HG02571 (cell line): ENCODE measurements around the gene TPT1.

Experiments
- ATAC-seq: cut with Tn5 transposase; IDR thresholded peaks from one replicate; pipeline ENCODE4 v1.9.1; 2021; ENCODE audit warnings: mild to moderate bottlenecking, moderate library complexity; ENCODE audit not compliant: unreplicated experiment

Gene TPT1

GRCh38 chr13:45336025-45336800 lies 4.8 kb downstream of the TPT1 start:
- ATAC-seq = no peak

DNA sequence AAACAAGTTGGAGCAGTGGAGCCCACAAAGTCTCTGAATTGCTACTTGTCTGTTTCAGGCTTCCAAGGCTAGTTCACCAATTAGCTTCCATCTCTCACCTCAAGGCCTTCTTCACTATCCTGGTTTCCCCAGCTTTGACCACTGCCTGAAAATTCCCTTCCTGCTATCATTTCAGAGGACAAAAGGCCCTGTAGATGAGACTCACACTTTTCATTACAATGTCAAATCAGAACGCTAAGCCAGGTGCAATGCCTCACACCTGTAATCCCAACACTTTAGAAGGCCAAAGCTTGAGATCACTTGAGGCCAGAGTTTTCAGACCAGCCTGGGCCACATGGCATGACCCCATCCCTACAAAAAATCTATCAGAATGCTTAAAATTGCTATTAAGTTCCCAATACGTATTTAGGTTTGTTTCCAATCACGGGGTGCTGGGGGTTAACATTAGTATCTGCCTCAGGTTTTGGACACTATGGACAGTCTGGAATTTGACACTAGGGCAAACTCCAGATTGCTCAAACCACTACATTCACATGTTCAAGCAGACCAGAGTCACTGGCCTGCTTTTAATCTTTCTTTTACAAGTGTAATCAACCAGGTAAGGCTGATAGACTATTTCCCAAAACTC lies 5.5 kb downstream of the TPT1 start:
- no peak for ATAC-seq

DNA sequence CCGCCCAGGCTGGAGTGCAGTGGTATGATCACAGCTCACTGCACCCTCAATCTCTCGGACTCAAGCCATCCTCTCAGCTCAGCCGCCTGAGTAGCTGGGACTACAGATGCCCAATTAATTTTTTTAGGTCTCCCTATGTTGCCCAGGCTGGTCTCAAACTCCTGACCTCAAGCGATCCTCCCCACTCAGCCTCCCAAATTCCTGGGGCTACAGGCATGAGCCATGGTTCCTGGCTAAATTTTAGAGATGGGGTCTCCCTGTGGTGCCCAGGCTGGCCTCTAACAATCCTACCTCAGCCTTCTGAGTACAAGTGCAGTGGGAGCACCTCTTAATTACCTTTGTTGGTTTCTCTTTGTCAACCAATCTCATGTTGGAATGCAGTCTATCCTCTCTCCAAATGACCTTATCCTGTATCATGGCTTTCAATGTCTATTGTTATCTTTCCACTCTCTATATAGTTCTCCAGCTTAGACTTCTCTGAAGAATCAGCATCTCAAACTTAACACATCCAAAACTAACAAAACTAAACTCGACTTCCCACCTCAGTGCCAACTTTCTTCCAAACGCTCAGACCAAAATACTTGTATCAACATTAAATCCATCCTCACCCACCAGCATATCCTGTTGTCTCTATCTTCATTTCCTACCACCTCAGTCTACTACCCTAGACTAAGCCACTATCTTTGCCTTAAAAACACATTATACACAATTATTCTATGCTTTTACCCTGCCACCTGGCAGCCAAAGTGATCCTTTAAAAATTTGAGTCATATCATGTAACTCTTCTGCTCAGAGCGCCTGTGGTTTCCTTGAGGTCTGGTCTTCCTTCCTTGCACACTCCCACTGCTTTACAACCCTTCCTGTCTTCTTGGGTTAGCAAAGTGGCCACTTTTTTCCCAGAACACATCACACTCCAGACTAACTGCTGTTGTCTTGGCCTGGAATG lies 6.7 kb downstream of the TPT1 start:
- no peak for ATAC-seq

GRCh38 chr13:45333251-45333976 lies 7.6 kb downstream of the TPT1 start:
- ATAC-seq = no peak

GRCh38 chr13:45332831-45333219 lies 8.2 kb downstream of the TPT1 start:
- ATAC-seq = no peak

- ATAC-seq = no peak
Measured at GRCh38 chr13:45332036-45332830, 8.8 kb downstream of the TPT1 start.

GRCh38 chr13:45331692-45332035 lies 9.3 kb downstream of the TPT1 start:
- ATAC-seq = no peak

GRCh38 chr13:45331123-45331619 lies 9.8 kb downstream of the TPT1 start:
- no peak for ATAC-seq

GRCh38 chr13:45328661-45329111 lies 12.3 kb downstream of the TPT1 start:
- no peak for ATAC-seq

DNA sequence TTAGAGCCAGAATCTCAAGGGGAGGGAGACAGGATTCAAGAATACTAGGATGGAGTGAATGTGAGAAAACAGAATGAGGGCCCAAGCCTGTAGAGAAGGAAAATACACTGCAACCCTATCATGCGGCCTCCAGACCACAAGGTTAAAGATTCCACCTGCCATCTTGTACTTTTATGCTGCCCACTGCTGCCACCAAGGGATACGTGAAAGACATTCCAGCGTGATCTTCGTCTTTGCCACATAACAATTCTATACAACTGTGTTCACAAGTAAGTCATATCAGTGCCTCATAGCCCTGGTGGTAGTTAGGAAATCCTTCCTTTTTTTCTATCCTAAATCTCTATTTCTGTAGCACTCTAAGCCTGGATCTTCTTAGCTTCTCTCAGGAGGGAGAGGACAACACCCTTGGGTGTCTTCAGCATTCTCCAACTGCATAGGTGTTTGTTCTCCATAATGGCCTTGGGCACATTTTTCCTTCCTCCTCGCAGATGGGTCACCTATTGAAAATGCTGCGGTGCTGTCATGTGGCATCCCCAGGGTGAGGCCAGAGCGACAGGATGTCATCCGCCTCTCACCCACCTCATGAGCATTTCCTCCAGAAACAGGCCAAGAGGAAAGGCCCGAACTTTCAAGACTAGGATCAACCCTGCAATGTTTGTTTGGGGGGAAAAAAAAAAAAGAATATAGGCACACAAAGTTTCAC lies 13.6 kb downstream of the TPT1 start:
- no peak for ATAC-seq

- ATAC-seq = no peak
Measured at GRCh38 chr13:45325806-45326205, 15.2 kb downstream of the TPT1 start.

DNA sequence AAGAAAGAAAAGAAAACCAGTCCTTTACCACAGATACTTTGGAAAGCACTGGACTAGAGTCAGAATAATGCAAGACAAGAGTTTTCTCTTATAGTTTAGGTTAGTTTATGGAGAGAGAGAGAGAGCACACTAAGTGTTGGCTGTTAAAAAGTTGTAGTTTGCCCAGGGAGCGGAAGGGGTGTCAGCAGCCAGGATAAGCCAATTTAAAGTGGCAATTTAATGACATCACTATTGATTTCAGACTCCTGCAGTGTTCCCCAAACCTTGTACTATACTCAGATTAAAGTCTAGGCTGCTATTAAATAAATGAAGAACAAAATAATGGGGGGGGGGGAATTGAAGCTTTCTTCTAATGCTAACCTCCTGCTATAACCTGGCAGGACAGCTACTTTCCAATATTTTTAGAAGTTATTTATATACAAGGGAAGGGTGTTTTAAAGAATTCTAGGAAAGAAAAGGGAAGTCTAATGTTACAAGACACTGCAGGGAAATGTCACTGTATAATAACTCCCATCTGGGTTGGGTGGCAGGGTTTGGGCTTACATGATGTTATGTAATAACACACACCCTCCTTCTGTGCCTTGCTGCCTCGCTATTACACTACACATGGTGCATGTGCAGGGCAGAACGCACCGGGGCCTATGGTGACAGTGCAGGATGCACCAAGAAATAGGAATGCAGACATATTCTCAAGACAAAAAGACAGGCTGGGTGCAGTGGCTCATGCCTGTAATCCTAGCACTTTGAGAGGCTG lies 19.9 kb downstream of the TPT1 start:
- ATAC-seq = no peak

GRCh38 chr13:45316996-45317395 lies 24.0 kb downstream of the TPT1 start:
- ATAC-seq = no peak

DNA sequence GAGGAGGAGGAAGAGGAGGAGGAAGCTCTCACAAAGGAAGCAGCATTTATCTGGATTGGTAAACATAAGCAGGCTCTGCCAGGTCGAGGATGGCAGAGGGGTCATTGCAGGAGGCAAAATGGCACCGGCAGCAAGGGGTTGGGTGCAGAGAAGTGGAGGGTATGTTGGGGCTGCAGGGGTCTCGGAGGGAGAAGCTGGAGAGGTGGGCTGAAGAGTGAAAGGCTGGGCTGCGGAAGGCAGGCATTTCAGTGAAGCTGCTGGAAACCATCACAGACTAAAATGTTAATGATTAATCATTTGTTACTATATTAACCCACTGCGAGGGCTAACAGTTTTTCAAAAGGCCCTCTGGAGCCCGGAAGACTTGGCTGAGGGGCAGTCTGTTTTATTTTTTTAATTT lies 24.6 kb downstream of the TPT1 start:
- ATAC-seq = no peak

DNA sequence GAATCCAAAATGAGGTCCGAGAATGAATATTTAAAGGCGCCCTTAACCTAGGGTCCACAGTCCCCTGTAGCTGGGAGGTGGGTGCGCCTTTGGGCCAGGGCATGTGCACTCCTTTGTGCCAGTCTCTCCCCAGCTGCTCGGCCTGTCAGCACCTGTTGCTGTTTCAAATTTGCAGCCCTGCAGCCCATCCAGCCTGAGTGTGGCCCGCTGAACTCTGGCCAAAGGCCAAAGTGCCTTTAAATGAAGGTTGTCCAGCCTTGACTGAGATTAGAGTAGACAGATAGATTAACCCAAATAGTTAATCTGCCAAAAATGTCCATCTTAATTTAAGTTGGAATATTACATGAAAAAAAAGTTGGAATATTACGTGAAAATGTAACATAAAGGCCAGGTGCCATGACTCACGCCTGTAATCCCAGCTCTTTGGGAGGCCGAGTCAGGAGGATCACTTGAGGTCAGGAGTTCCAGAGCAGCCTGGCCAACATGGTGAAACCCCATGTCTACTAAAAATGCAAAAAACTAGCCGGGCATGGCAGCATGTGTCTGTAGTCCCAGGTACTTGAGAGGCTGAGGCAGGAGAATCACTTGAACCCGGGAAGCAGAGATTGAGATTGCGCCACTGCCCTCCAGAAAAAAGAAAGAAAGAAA lies 25.3 kb downstream of the TPT1 start:
- ATAC-seq = no peak

- ATAC-seq = no peak
Measured at GRCh38 chr13:45314822-45315221, 26.2 kb downstream of the TPT1 start.

DNA sequence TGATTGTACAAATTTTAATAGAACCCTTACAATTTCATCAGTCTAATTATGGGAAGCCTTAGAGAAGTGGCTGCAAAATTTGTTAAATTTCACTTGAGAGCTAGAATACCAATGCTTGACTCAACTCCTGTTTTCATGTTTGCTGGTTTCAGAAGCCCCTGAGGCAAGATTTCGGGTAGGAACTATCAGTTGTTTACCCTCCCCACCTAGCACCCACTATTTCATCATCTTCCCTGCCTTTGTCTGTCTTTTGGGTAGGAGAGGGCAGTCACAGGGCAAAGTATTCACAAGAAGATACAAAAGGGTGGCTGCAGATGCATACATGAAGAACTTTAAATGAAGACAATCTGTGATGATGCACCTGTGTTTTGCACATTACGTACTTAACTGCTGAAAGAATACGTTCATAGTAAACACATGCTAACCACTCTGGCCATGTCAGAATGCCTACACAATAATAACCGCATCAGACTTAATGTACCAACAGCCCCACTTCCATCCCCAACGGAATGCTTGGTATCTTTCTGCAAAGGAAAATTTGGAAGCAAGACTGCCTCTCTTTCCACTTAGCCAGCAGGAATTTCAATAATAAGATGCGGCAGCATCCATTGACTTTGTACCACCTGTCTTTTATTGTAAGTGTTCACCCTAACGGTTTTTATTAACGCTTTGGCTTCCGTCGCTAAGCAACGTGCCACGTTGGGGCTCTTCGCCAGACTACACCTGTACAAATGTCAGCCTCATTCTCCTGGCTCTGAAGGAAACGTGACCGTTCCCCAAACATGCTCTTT lies 30.4 kb downstream of the TPT1 start:
- no peak for ATAC-seq
